HL-60 (cell line): Measurements from ENCODE around the gene RTN4R.

Source experiments
- DNase-seq, 2 experiments: peaks; one replicate each; pipeline ENCODE4 v3.0.0-alpha.2; 2010 to 2020; ENCODE audit warnings: low read depth in 1 of 2, low spot score in 1 of 2
- H3K27ac ChIP-seq: fragments of 250-450 bp; sonication (Bioruptor Pico); replicated peaks from 2 replicates; pipeline ENCODE4 v1.5.1; 2020; ENCODE audit warnings: mild to moderate bottlenecking, moderate library complexity
- H3K27me3 ChIP-seq: fragments of 250-450 bp; sonication (Bioruptor Pico); 2 replicates; pipeline ENCODE4 v1.5.1; 2021; ENCODE audit warnings: mild to moderate bottlenecking, moderate library complexity; ENCODE audit not compliant: insufficient read depth, poor library complexity, severe bottlenecking
- H3K4me3 ChIP-seq: replicated peaks from 2 replicates; pipeline ENCODE4 v1.5.1; 2011; ENCODE audit warnings: mild to moderate bottlenecking, control low read depth, low read length; ENCODE audit not compliant: insufficient read depth
- CTCF ChIP-seq: IDR thresholded peaks from one replicate; pipeline ENCODE4 v1.5.1; 2011; ENCODE audit warnings: low read length, control low read depth, inconsistent platforms; ENCODE audit not compliant: insufficient read depth
- GABPA ChIP-seq: IDR thresholded peaks from 2 replicates; pipeline ENCODE4 v1.6.1; 2012; ENCODE audit warnings: low read depth
- POLR2AphosphoS5 ChIP-seq: IDR thresholded peaks from 2 replicates; pipeline ENCODE4 v1.6.1; 2012; ENCODE audit warnings: low read depth
- REST ChIP-seq: IDR thresholded peaks from 2 replicates; pipeline ENCODE4 v1.6.1; 2012; ENCODE audit warnings: low read depth; ENCODE audit not compliant: insufficient replicate concordance
- SPI1 ChIP-seq: IDR thresholded peaks from 2 replicates; pipeline ENCODE4 v1.6.1; 2012; ENCODE audit warnings: low read depth, mild to moderate bottlenecking, borderline replicate concordance

The RTN4R gene

GRCh38 chr22:20253161-20253560 is 15.0 kb downstream of the RTN4R start:
- no peaks in the 10 kb centered on the region for H3K27me3 ChIP-seq
- no peak for TF ChIP-seq CTCF
- TF ChIP-seq GABPA, result no peak
- no peak for TF ChIP-seq REST
- TF ChIP-seq POLR2AphosphoS5, result no peak
- no peak for TF ChIP-seq SPI1
- H3K27ac ChIP-seq, result no peak overlapping the region
- no peak for DNase-seq
- H3K4me3 ChIP-seq, result no peak overlapping the region

- TF ChIP-seq CTCF, result no peak
- no peak for TF ChIP-seq POLR2AphosphoS5
- TF ChIP-seq SPI1, result no peak
- TF ChIP-seq REST, result no peak
- TF ChIP-seq GABPA, result no peak
- H3K4me3 ChIP-seq, result no peak overlapping the region
- H3K27me3 ChIP-seq, result no peaks in the 10 kb centered on the region
- no peak overlapping the region for H3K27ac ChIP-seq
- no peak for DNase-seq
Observed at GRCh38 chr22:20251981-20252380, 16.1 kb downstream of the RTN4R start.

- H3K27ac ChIP-seq, result no peak overlapping the region
- no peak overlapping the region for H3K4me3 ChIP-seq
- H3K27me3 ChIP-seq, result no peaks in the 10 kb centered on the region
- no peak for DNase-seq
- TF ChIP-seq CTCF (no peak), GABPA (no peak)
Observed at GRCh38 chr22:20251491-20251890, 16.6 kb downstream of the RTN4R start.

GRCh38 chr22:20249797-20250354 is 18.2 kb downstream of the RTN4R start:
- Histone ChIP-seq H3K27ac (no peak overlapping the region), H3K27me3 (no peaks in the 10 kb centered on the region), H3K4me3 (no peak overlapping the region)
- DNase-seq, result no peak
- no peak for TF ChIP-seq REST
- TF ChIP-seq POLR2AphosphoS5, result no peak
- no peak for TF ChIP-seq SPI1
- TF ChIP-seq GABPA, result no peak
- TF ChIP-seq CTCF, result no peak
